GM23338 (cell line): Measurements from ENCODE around the gene TMUB1. TPM values are rescaled to one million over a fixed set of nuclear protein-coding genes. Genes with fewer than 3 reads are reported as not detected.

Experiments used
- ATAC-seq: fragments of 200-7000 bp; cut with Tn5 transposase; 3 replicates; pipeline ENCODE4 v1.9.1; 2020
- DNase-seq: peaks from one replicate; pipeline ENCODE4 v3.0.0-alpha.2; 2015; ENCODE audit warnings: low spot score
- H2AFZ ChIP-seq: fragments of 200-600 bp; sonication (generic); 2 replicates; pipeline ENCODE4 v1.8.0; 2016; ENCODE audit warnings: antibody characterized with exemption, mild to moderate bottlenecking, moderate library complexity
- H3F3A ChIP-seq: fragments of 200-600 bp; sonication (generic); replicated peaks from 2 replicates; pipeline ENCODE4 v1.8.0; 2017; ENCODE audit warnings: antibody characterized with exemption, mixed run types, low read depth
- H3K27ac ChIP-seq: fragments of 200-600 bp; sonication (generic); 2 replicates; pipeline ENCODE4 v1.6.1; 2016; ENCODE audit warnings: low read depth
- H3K27me3 ChIP-seq: fragments of 200-600 bp; sonication (generic); 2 replicates; pipeline ENCODE4 v1.8.0; 2016; ENCODE audit warnings: mild to moderate bottlenecking, mixed run types, moderate library complexity; ENCODE audit not compliant: insufficient read depth
- H3K36me3 ChIP-seq: fragments of 200-600 bp; sonication (generic); 2 replicates; pipeline ENCODE4 v1.8.0; 2016; ENCODE audit warnings: mild to moderate bottlenecking; ENCODE audit not compliant: insufficient read depth
- H3K4me1 ChIP-seq: fragments of 200-600 bp; sonication (generic); 2 replicates; pipeline ENCODE4 v1.8.0; 2016; ENCODE audit warnings: mild to moderate bottlenecking, moderate library complexity; ENCODE audit not compliant: insufficient read depth
- H3K4me2 ChIP-seq: fragments of 200-600 bp; sonication (generic); 2 replicates; pipeline ENCODE4 v1.7.1; 2017; ENCODE audit warnings: mixed run types
- H3K4me3 ChIP-seq: fragments of 200-600 bp; sonication (generic); 2 replicates; pipeline ENCODE4 v1.6.1; 2016; ENCODE audit warnings: mixed run types
- H3K79me2 ChIP-seq: fragments of 200-600 bp; sonication (generic); replicated peaks from 2 replicates; pipeline ENCODE4 v1.8.0; 2017; ENCODE audit warnings: mild to moderate bottlenecking; ENCODE audit not compliant: insufficient read depth
- H3K9me2 ChIP-seq: fragments of 200-600 bp; sonication (generic); 2 replicates; pipeline ENCODE4 v1.8.0; 2017; ENCODE audit not compliant: insufficient read depth
- H4K20me1 ChIP-seq: fragments of 200-600 bp; sonication (generic); replicated peaks from 2 replicates; pipeline ENCODE4 v1.8.0; 2017; ENCODE audit warnings: mild to moderate bottlenecking; ENCODE audit not compliant: insufficient read depth
- H3K27ac Mint-ChIP-seq: 2 replicates; pipeline ENCODE4 v1.8.0; 2020; ENCODE audit warnings: inconsistent platforms, mild to moderate bottlenecking, moderate library complexity, mixed read lengths
- H3K27me3 Mint-ChIP-seq: 3 replicates; pipeline ENCODE4 v1.8.0; 2022; ENCODE audit warnings: low read depth, mild to moderate bottlenecking, moderate library complexity, mixed read lengths, inconsistent platforms; ENCODE audit not compliant: insufficient read depth, poor library complexity
- H3K36me3 Mint-ChIP-seq: 3 replicates; pipeline ENCODE4 v1.8.0; 2021; ENCODE audit warnings: low read depth, mild to moderate bottlenecking, inconsistent platforms, moderate library complexity, mixed read lengths
- H3K4me1 Mint-ChIP-seq: 3 replicates; pipeline ENCODE4 v1.8.0; 2020; ENCODE audit warnings: mild to moderate bottlenecking, inconsistent platforms, mixed read lengths
- H3K4me3 Mint-ChIP-seq: 3 replicates; pipeline ENCODE4 v1.8.0; 2021; ENCODE audit warnings: moderate library complexity, mild to moderate bottlenecking, inconsistent platforms, mixed read lengths
- H3K9me3 Mint-ChIP-seq: 3 replicates; pipeline ENCODE4 v1.8.0; 2020; ENCODE audit warnings: moderate library complexity, mild to moderate bottlenecking, inconsistent platforms, mixed read lengths
- CREB1 ChIP-seq: fragments of 250-450 bp; sonication (Bioruptor Pico); IDR thresholded peaks from 2 replicates; pipeline ENCODE4 v1.5.0; 2020; ENCODE audit warnings: low read depth, mild to moderate bottlenecking, moderate library complexity
- CTCF ChIP-seq, 2 experiments: fragments of 200-600 bp in 1 of 2; sonication (generic) in 1 of 2; conservative IDR thresholded peaks; 2 replicates each; pipeline versions ENCODE4 v1.5.1 to v1.6.1; 2016 to 2017; ENCODE audit warnings: antibody characterized with exemption in 2 of 2, low read depth in 2 of 2, mild to moderate bottlenecking in 2 of 2, moderate library complexity in 1 of 2
- ETS1 ChIP-seq: IDR thresholded peaks from 2 replicates; pipeline ENCODE4 v1.6.1; 2016; ENCODE audit warnings: antibody characterized with exemption
- EZH2 ChIP-seq: fragments of 200-600 bp; sonication (generic); IDR thresholded peaks from one replicate; pipeline ENCODE4 v1.8.0; 2017; ENCODE audit warnings: antibody characterized with exemption, mild to moderate bottlenecking, low read depth; ENCODE audit not compliant: unreplicated experiment
- EZH2phosphoT487 ChIP-seq: fragments of 200-600 bp; sonication (generic); IDR thresholded peaks from one replicate; pipeline ENCODE4 v1.8.1; 2018; ENCODE audit warnings: antibody characterized with exemption; ENCODE audit not compliant: unreplicated experiment
- JUNB ChIP-seq: IDR thresholded peaks from one replicate; pipeline ENCODE4 v1.6.1; 2016; ENCODE audit warnings: antibody characterized with exemption; ENCODE audit not compliant: unreplicated experiment
- NANOG ChIP-seq: IDR thresholded peaks from 2 replicates; pipeline ENCODE4 v1.6.1; 2016; ENCODE audit warnings: antibody characterized with exemption, borderline replicate concordance
- POLR2AphosphoS5 ChIP-seq: IDR thresholded peaks from 2 replicates; pipeline ENCODE4 v1.6.1; 2016; ENCODE audit warnings: antibody characterized with exemption, low read depth
- REST ChIP-seq: IDR thresholded peaks from one replicate; pipeline ENCODE4 v1.6.1; 2018; ENCODE audit warnings: antibody characterized with exemption; ENCODE audit not compliant: unreplicated experiment
- STAT1 ChIP-seq: IDR thresholded peaks from one replicate; pipeline ENCODE4 v1.6.1; 2016; ENCODE audit warnings: antibody characterized with exemption; ENCODE audit not compliant: unreplicated experiment
- ZNF114 ChIP-seq: fragments of 250-450 bp; sonication (Bioruptor Pico); IDR thresholded peaks from 2 replicates; pipeline ENCODE4 v1.5.0; 2020; ENCODE audit warnings: mild to moderate bottlenecking, moderate library complexity
- ZNF331 ChIP-seq: fragments of 250-450 bp; sonication (Bioruptor Pico); IDR thresholded peaks from 2 replicates; pipeline ENCODE4 v1.5.0; 2020; ENCODE audit warnings: low read depth, mild to moderate bottlenecking, moderate library complexity
- polyA plus RNA-seq: library from polyadenylated mRNA; unstranded; fragments of >200 nt; fragmentation: Nextera tagmentation; extraction: Ambion mirVana; gene quantifications from 2 replicates; pipeline ENCODE4 v1.2.1, GENCODE V29; 2016
- total RNA-seq: library from RNA; depleted of rRNA; stranded (reverse); fragments of >200 nt; shearing (Covaris generic); gene quantifications from 2 replicates; pipeline ENCODE4 v1.2.3, GENCODE V29; 2014

TMUB1 gene
- total and polyA plus RNA-seq, 2 experiments from 2014 or later = 47.6 to 61.1 TPM

GRCh38 chr7:151121380-151122170 is 38.3 kb upstream of the TMUB1 start (continued):
- no peak for TF ChIP-seq REST
- no peak for TF ChIP-seq POLR2AphosphoS5
- TF ChIP-seq NANOG = no peak
- TF ChIP-seq CREB1 (CRISPR knock-in tag) = no peak
- TF ChIP-seq CTCF (conservative IDR thresholded peaks at IDR 0.05; ENCODE audit: low read depth in 2 of 2) = no peak

- no peaks in the 10 kb centered on the region for H3K79me2 ChIP-seq
- no peak overlapping the region for H3K4me3 ChIP-seq
- Mint-ChIP-seq H3K36me3 (peaks cover 36% of the 10 kb centered on the region), H3K4me1 (peaks cover 30% of the 10 kb centered on the region), H3K27me3 (peaks cover 31% of the 10 kb centered on the region), H3K4me3 (no peak overlapping the region), H3K9me3 (no peaks in the 10 kb centered on the region), H3K27ac (no peak overlapping the region)
- ATAC-seq (no peak), DNase-seq (no peak)
- H3K4me1 ChIP-seq = peaks cover 14% of the 10 kb centered on the region; the same call in 1 of the 2 replicates
- H3K4me2 ChIP-seq = no peak overlapping the region
- H3K27ac ChIP-seq = no peak overlapping the region
- H3K9me2 ChIP-seq = no peaks in the 10 kb centered on the region
- H3F3A ChIP-seq = peaks cover 16% of the 10 kb centered on the region
- peaks cover 22% of the 10 kb centered on the region for H3K27me3 ChIP-seq
- H2AFZ ChIP-seq = no peak overlapping the region
- peaks cover 33% of the 10 kb centered on the region for H4K20me1 ChIP-seq
- no peaks in the 10 kb centered on the region; the same call in 1 of the 2 replicates for H3K36me3 ChIP-seq
- TF ChIP-seq EZH2phosphoT487 (no peak), STAT1 (no peak), ETS1 (no peak), ZNF114 (CRISPR knock-in tag) (no peak), CREB1 (CRISPR knock-in tag) (no peak), ZNF331 (CRISPR knock-in tag) (no peak), JUNB (no peak), EZH2 (no peak)
These were observed 37.6 kb upstream of the TMUB1 start for GRCh38 chr7:151120896-151121295.
